ENCODE results near the gene ACTR2. TPM values are rescaled to one million over a fixed set of nuclear protein-coding genes. Genes with fewer than 3 reads are reported as not detected.

ACTR2 gene
- total RNA-seq, 4 donors from 2014 or later, result 90.3 to 126 (median 109) TPM

- Histone ChIP-seq H3K4me3 (no peak overlapping the region), H3K36me3 (peaks cover 0 to 66% of the 10 kb centered on the region in 2 donors), H3K27me3 (no peaks in the 10 kb centered on the region), H3K9me3 (no peaks in the 10 kb centered on the region), H3K4me1 (peaks cover 0 to 10% (median 0%) of the 10 kb centered on the region in 3 donors), H3K27ac (no peak overlapping the region)
- TF ChIP-seq, protein P1, sequence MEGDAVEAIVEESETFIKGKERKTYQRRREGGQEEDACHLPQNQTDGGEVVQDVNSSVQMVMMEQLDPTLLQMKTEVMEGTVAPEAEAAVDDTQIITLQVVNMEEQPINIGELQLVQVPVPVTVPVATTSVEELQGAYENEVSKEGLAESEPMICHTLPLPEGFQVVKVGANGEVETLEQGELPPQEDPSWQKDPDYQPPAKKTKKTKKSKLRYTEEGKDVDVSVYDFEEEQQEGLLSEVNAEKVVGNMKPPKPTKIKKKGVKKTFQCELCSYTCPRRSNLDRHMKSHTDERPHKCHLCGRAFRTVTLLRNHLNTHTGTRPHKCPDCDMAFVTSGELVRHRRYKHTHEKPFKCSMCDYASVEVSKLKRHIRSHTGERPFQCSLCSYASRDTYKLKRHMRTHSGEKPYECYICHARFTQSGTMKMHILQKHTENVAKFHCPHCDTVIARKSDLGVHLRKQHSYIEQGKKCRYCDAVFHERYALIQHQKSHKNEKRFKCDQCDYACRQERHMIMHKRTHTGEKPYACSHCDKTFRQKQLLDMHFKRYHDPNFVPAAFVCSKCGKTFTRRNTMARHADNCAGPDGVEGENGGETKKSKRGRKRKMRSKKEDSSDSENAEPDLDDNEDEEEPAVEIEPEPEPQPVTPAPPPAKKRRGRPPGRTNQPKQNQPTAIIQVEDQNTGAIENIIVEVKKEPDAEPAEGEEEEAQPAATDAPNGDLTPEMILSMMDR (IDR thresholded peaks at IDR 0.05), result no peak
- TF ChIP-seq POLR2A (IDR thresholded peaks at IDR 0.05) (no peak), POLR2AphosphoS5 (IDR thresholded peaks at IDR 0.05) (no peak)
- no peak for ATAC-seq
- WGBS, 2 donors (ENCODE audit: low coverage in 1 of 2), result 68 to 80% methylated on average over 3 to 4 of the region's 4 CpGs
These were observed 41.3 kb downstream of the ACTR2 start for GRCh38 chr2:65268957-65269356.

DNA sequence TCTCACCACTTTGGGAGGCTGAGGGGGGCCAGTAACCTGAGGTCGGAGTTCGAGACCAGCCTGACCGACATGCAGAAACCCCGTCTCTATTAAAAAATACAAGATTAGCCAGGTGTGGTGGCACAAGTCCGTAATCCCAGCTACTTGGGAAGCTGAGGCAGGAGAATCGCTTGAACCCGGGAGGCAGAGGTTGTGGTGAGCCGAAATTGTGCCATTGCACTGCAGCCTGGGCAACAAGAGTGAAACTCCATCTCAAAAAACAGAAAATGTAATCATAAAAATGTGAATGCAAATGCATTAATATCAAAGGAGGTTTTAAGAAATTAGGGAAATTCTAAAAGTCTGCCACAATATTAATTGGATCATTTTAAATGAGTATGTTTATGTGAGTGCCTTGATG lies 45.7 kb downstream of the ACTR2 start:
- Histone ChIP-seq H3K4me1 (peaks cover 0 to 12% (median 0%) of the 10 kb centered on the region in 3 donors), H3K4me3 (no peak overlapping the region), H3K27me3 (no peaks in the 10 kb centered on the region), H3K27ac (no peak overlapping the region), H3K36me3 (peaks cover 0 to 31% of the 10 kb centered on the region in 2 donors), H3K9me3 (no peaks in the 10 kb centered on the region)
- 85 to 91% methylated on average over 6 to 8 of the region's 8 CpGs for WGBS, 2 donors (ENCODE audit: low coverage in 1 of 2)
- ATAC-seq, result no peak
- TF ChIP-seq, protein P1 (IDR thresholded peaks at IDR 0.05), result no peak
- no peak for TF ChIP-seq EP300 (IDR thresholded peaks at IDR 0.05)
- TF ChIP-seq POLR2AphosphoS5 (IDR thresholded peaks at IDR 0.05), result no peak
- no peak for TF ChIP-seq POLR2A (IDR thresholded peaks at IDR 0.05)

GRCh38 chr2:65275141-65275915 lies 47.7 kb downstream of the ACTR2 start:
- Histone ChIP-seq H3K4me3 (no peak overlapping the region), H3K4me1 (peaks cover 0 to 18% (median 0%) of the 10 kb centered on the region in 3 donors), H3K9me3 (no peaks in the 10 kb centered on the region), H3K36me3 (peaks cover 0 to 21% of the 10 kb centered on the region in 2 donors), H3K27me3 (no peaks in the 10 kb centered on the region), H3K27ac (no peak overlapping the region)
- no peak for TF ChIP-seq POLR2A (IDR thresholded peaks at IDR 0.05)
- TF ChIP-seq EP300 (IDR thresholded peaks at IDR 0.05), result no peak
- TF ChIP-seq, protein P1 (IDR thresholded peaks at IDR 0.05), result no peak
- TF ChIP-seq POLR2AphosphoS5 (IDR thresholded peaks at IDR 0.05), result no peak
- ATAC-seq, result no peak
- 50 to 57% methylated on average over 3 of the region's 4 CpGs for WGBS, 2 donors (ENCODE audit: low coverage in 1 of 2)

DNA sequence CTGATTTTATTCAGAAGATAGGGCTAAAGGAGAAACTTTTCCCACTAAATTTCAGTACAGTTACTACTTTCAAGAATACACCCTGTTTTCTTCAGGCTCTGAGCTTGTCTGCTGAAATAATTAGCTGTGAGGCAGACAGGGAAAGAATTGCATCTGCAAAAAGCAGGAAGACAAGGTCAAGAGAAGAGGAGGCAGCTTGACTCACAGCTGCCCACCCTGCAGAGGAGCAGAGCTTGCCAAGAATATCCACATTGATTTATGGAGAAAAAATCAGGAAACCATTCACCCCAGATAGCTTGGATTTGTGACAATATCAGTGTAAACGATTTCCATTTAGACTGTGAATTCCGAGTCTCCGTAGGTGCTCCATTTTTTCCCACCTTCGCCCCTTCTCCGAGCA lies 49.0 kb downstream of the ACTR2 start:
- WGBS, 2 donors (ENCODE audit: low coverage in 1 of 2), result 36 to 42% methylated on average over 2 to 5 of the region's 5 CpGs
- no peak for ATAC-seq
- Histone ChIP-seq H3K27me3 (no peaks in the 10 kb centered on the region), H3K36me3 (peaks cover 0 to 18% of the 10 kb centered on the region in 2 donors), H3K4me3 (no peak overlapping the region), H3K9me3 (no peaks in the 10 kb centered on the region), H3K4me1 (peaks cover 0 to 18% (median 0%) of the 10 kb centered on the region in 3 donors), H3K27ac (no peak overlapping the region)
- TF ChIP-seq POLR2AphosphoS5 (IDR thresholded peaks at IDR 0.05), result no peak
- TF ChIP-seq EP300 (IDR thresholded peaks at IDR 0.05), result no peak
- TF ChIP-seq, protein P1 (IDR thresholded peaks at IDR 0.05), result no peak
- TF ChIP-seq POLR2A (IDR thresholded peaks at IDR 0.05), result no peak

GRCh38 chr2:65277118-65277517 lies 49.5 kb downstream of the ACTR2 start:
- Histone ChIP-seq H3K36me3 (peaks cover 0 to 13% of the 10 kb centered on the region in 2 donors), H3K4me3 (no peak overlapping the region), H3K9me3 (no peaks in the 10 kb centered on the region), H3K4me1 (peaks cover 0 to 18% (median 0%) of the 10 kb centered on the region in 3 donors), H3K27ac (no peak overlapping the region), H3K27me3 (no peaks in the 10 kb centered on the region)
- 70 to 76% methylated on average over 2 to 3 of the region's 3 CpGs for WGBS, 2 donors (ENCODE audit: low coverage in 1 of 2)
- TF ChIP-seq EP300 (IDR thresholded peaks at IDR 0.05) (no peak), POLR2AphosphoS5 (IDR thresholded peaks at IDR 0.05) (no peak)
- no peak for ATAC-seq
